DND-41 (cell line): ENCODE data around the gene CDC20.

Source experiments
- ATAC-seq: fragments of 200-7000 bp; cut with Tn5 transposase; 3 replicates; pipeline ENCODE4 v1.9.1; 2021; ENCODE audit warnings: low read depth; ENCODE audit not compliant: insufficient read depth
- DNase-seq: peaks from one replicate; pipeline ENCODE4 v3.0.0-alpha.2; 2020
- H2AFZ ChIP-seq: 2 replicates; pipeline ENCODE4 v1.6.0; 2012; ENCODE audit warnings: low read depth, low read length
- H3K27ac ChIP-seq: 2 replicates; pipeline ENCODE4 v1.5.1; 2012; ENCODE audit warnings: low read length, inconsistent platforms
- H3K27me3 ChIP-seq: fragments of 200-600 bp; sonication (generic); 2 replicates; pipeline ENCODE4 v1.6.0; 2012; ENCODE audit warnings: low read length, mild to moderate bottlenecking, inconsistent platforms; ENCODE audit not compliant: insufficient read depth, poor library complexity
- H3K36me3 ChIP-seq: 2 replicates; pipeline ENCODE4 v1.5.1; 2012; ENCODE audit warnings: low read length, inconsistent platforms; ENCODE audit not compliant: insufficient read depth
- H3K4me1 ChIP-seq: 2 replicates; pipeline ENCODE4 v1.5.1; 2012; ENCODE audit warnings: mild to moderate bottlenecking, low read length; ENCODE audit not compliant: insufficient read depth
- H3K4me2 ChIP-seq: 2 replicates; pipeline ENCODE4 v1.6.0; 2012; ENCODE audit warnings: mild to moderate bottlenecking, moderate library complexity, low read length, inconsistent platforms; ENCODE audit not compliant: insufficient read depth
- H3K4me3 ChIP-seq, 2 experiments: fragments of 200-600 bp in 1 of 2; shearing (Covaris generic) in 1 of 2; 2 replicates each; pipeline ENCODE4 v1.5.1; 2012 to 2016; ENCODE audit warnings: inconsistent platforms in 2 of 2, low read length in 2 of 2, mild to moderate bottlenecking in 2 of 2, low read depth in 1 of 2, moderate library complexity in 1 of 2
- H3K79me2 ChIP-seq: 2 replicates; pipeline ENCODE4 v1.6.0; 2012; ENCODE audit warnings: low read length, inconsistent platforms; ENCODE audit not compliant: insufficient read depth
- H3K9ac ChIP-seq: 2 replicates; pipeline ENCODE4 v1.6.0; 2012; ENCODE audit warnings: low read depth, mild to moderate bottlenecking, inconsistent platforms, low read length, moderate library complexity
- H3K9me3 ChIP-seq: 2 replicates; pipeline ENCODE4 v1.5.1; 2012; ENCODE audit warnings: low read length, moderate library complexity, mild to moderate bottlenecking, inconsistent platforms; ENCODE audit not compliant: insufficient read depth, severe bottlenecking
- H4K20me1 ChIP-seq: 2 replicates; pipeline ENCODE4 v1.6.0; 2012; ENCODE audit warnings: low read length; ENCODE audit not compliant: insufficient read depth
- EZH2 ChIP-seq: IDR thresholded peaks from 3 replicates; pipeline ENCODE4 v1.6.1; 2012; ENCODE audit warnings: borderline replicate concordance, low read depth, mild to moderate bottlenecking, moderate library complexity, low read length, inconsistent platforms; ENCODE audit not compliant: severe bottlenecking
- TF ChIP-seq, protein P1 (sequence below): IDR thresholded peaks from 2 replicates; pipeline ENCODE4 v1.5.1; 2012; ENCODE audit warnings: borderline replicate concordance, low read length, moderate library complexity, mild to moderate bottlenecking; ENCODE audit not compliant: poor library complexity, severe bottlenecking; ENCODE audit errors: extremely low read depth

Gene CDC20

DNA sequence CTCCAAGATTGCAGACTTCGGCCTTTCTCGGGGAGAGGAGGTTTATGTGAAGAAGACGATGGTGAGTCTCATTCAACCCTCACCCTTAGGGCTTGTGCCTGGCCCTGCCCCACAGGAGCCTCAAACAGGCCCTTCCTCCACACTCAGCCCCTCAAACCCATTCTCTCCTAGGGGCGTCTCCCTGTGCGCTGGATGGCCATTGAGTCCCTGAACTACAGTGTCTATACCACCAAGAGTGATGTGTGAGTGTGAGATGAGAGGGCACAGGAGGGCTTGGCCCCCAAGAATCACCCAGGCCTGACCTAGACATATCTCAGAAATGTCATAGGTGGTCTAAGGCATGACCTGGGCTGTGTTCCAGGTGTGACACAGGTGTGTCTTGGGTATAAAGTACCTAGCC, 39.5 kb upstream of the CDC20 start:
- no peak overlapping the region for H3K4me3 ChIP-seq
- H3K36me3 ChIP-seq, result no peaks in the 10 kb centered on the region
- H3K79me2 ChIP-seq, result no peaks in the 10 kb centered on the region
- H4K20me1 ChIP-seq, result no peaks in the 10 kb centered on the region
- DNase-seq (no peak), ATAC-seq (no peak)
- no peaks in the 10 kb centered on the region for H3K4me1 ChIP-seq
- no peaks in the 10 kb centered on the region for H3K9me3 ChIP-seq
- H3K9ac ChIP-seq, result no peak overlapping the region
- no peaks in the 10 kb centered on the region for H3K27me3 ChIP-seq
- no peak overlapping the region for H3K27ac ChIP-seq
- H3K4me2 ChIP-seq, result no peak overlapping the region
- no peak for TF ChIP-seq EZH2
- TF ChIP-seq, protein P1, sequence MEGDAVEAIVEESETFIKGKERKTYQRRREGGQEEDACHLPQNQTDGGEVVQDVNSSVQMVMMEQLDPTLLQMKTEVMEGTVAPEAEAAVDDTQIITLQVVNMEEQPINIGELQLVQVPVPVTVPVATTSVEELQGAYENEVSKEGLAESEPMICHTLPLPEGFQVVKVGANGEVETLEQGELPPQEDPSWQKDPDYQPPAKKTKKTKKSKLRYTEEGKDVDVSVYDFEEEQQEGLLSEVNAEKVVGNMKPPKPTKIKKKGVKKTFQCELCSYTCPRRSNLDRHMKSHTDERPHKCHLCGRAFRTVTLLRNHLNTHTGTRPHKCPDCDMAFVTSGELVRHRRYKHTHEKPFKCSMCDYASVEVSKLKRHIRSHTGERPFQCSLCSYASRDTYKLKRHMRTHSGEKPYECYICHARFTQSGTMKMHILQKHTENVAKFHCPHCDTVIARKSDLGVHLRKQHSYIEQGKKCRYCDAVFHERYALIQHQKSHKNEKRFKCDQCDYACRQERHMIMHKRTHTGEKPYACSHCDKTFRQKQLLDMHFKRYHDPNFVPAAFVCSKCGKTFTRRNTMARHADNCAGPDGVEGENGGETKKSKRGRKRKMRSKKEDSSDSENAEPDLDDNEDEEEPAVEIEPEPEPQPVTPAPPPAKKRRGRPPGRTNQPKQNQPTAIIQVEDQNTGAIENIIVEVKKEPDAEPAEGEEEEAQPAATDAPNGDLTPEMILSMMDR, result no peak
- no peak overlapping the region for H2AFZ ChIP-seq

DNA sequence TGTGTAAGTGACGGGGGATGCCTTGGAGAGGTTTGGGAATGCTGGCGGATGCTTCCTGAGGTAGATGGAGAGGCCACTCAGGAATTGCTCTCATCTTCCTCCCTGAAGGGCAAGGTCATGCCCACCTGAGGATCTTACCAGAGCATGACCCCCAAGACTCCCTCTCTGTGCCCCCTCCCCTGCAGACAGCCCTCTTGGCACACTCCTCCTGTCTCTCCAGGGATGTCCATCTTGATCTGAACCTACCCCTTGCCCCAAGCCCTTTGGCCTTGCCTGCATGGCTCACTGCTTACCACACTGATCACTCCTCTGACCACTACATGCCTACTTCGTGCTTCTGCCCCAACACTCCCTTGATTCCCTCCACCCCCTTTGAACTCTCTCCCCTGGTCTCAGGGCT, 39.0 kb upstream of the CDC20 start:
- H3K9me3 ChIP-seq, result no peaks in the 10 kb centered on the region
- ATAC-seq, result no peak
- DNase-seq, result no peak
- H2AFZ ChIP-seq, result no peak overlapping the region
- H3K4me3 ChIP-seq, result no peak overlapping the region
- no peak overlapping the region for H3K9ac ChIP-seq
- H3K4me1 ChIP-seq, result no peaks in the 10 kb centered on the region
- no peak overlapping the region for H3K27ac ChIP-seq
- H3K36me3 ChIP-seq, result no peaks in the 10 kb centered on the region
- no peaks in the 10 kb centered on the region for H3K79me2 ChIP-seq
- H3K4me2 ChIP-seq, result no peak overlapping the region
- TF ChIP-seq, protein P1, result no peak
- TF ChIP-seq EZH2, result no peak
- H3K27me3 ChIP-seq, result no peaks in the 10 kb centered on the region
- H4K20me1 ChIP-seq, result no peaks in the 10 kb centered on the region

DNA sequence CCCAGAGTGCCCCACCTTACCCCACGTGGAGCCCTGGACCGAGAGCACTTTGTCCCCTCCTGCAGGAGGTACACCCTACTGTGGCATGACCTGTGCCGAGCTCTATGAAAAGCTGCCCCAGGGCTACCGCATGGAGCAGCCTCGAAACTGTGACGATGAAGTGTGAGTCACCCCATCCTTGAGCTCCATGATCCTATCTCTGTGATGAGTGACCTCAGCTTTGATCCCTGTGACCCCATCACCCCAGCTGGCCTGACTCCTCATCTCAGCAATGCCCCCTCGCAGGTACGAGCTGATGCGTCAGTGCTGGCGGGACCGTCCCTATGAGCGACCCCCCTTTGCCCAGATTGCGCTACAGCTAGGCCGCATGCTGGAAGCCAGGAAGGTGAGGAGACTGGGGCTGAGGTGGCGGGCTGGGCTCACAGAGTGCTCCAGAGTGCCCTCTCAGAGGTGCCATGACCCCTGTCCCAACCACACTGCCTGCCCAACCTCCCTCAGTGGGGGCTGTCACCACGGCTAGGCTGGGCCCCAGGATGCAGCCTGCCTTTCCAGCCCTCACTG, 37.4 kb upstream of the CDC20 start:
- no peaks in the 10 kb centered on the region for H3K36me3 ChIP-seq
- H3K4me1 ChIP-seq, result no peaks in the 10 kb centered on the region
- DNase-seq (no peak), ATAC-seq (no peak)
- no peak overlapping the region for H3K4me3 ChIP-seq
- H2AFZ ChIP-seq, result no peak overlapping the region
- no peaks in the 10 kb centered on the region for H3K79me2 ChIP-seq
- TF ChIP-seq, protein P1, result no peak
- no peak for TF ChIP-seq EZH2
- H3K9me3 ChIP-seq, result peaks cover 6% of the 10 kb centered on the region
- H4K20me1 ChIP-seq, result no peaks in the 10 kb centered on the region
- no peaks in the 10 kb centered on the region for H3K27me3 ChIP-seq
- H3K4me2 ChIP-seq, result no peak overlapping the region
- H3K9ac ChIP-seq, result no peak overlapping the region
- H3K27ac ChIP-seq, result no peak overlapping the region

DNA sequence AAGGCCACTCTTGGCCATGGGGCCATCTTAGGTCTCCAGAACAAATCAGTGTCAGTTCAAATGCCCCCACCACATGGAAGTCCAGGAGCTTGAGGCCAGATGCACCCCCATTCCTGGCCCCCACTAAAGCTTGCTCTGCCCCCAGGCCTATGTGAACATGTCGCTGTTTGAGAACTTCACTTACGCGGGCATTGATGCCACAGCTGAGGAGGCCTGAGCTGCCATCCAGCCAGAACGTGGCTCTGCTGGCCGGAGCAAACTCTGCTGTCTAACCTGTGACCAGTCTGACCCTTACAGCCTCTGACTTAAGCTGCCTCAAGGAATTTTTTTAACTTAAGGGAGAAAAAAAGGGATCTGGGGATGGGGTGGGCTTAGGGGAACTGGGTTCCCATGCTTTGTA, 36.3 kb upstream of the CDC20 start:
- H3K4me1 ChIP-seq, result no peaks in the 10 kb centered on the region
- H3K36me3 ChIP-seq, result no peaks in the 10 kb centered on the region
- TF ChIP-seq, protein P1, result no peak
- no peak for TF ChIP-seq EZH2
- H2AFZ ChIP-seq, result no peak overlapping the region
- ATAC-seq, result no peak
- no peak for DNase-seq
- H3K9ac ChIP-seq, result no peak overlapping the region
- H3K27me3 ChIP-seq, result no peaks in the 10 kb centered on the region
- H3K4me3 ChIP-seq, result no peak overlapping the region
- H3K9me3 ChIP-seq, result peaks cover 6% of the 10 kb centered on the region
- H3K27ac ChIP-seq, result no peak overlapping the region
- H3K79me2 ChIP-seq, result no peaks in the 10 kb centered on the region
- no peaks in the 10 kb centered on the region for H4K20me1 ChIP-seq
- H3K4me2 ChIP-seq, result no peak overlapping the region
